ENCODE results near the gene CKAP2.
"Not testable (repeated sequence)": the region's sequence is repeated elsewhere in the genome, so short reads cannot be mapped to it uniquely, and the experiment has no call there.

- TF ChIP-seq CTCF (IDR thresholded peaks at IDR 0.05); EP300 (IDR thresholded peaks at IDR 0.05; ENCODE audit: low read depth): not testable (repeated sequence)
These were observed 35.7 kb downstream of the CKAP2 start for GRCh38 chr13:52491015-52491414.
